Transverse colon (tissue), 3 donors: ENCODE results near the gene FIGLA.

Source experiments
- POLR2A ChIP-seq: fragments of 450-650 bp; IDR thresholded peaks from one replicate; pipeline ENCODE4 v1.6.1; 2016; ENCODE audit warnings: antibody characterized with exemption, mild to moderate bottlenecking, moderate library complexity
- TF ChIP-seq, protein P1 (sequence below), 5 experiments: fragments of 200-600 bp in 3 of 5; fragments of 450-650 bp in 2 of 5; sonication (generic) in 3 of 5; IDR thresholded peaks; 1 replicate in 2 of 5; 2 replicates in 3 of 5; pipeline ENCODE4 v1.5.1; 2016 to 2017; ENCODE audit warnings: antibody characterized with exemption in 5 of 5, inconsistent platforms in 3 of 5, mild to moderate bottlenecking in 2 of 5, moderate library complexity in 1 of 5

DNA sequence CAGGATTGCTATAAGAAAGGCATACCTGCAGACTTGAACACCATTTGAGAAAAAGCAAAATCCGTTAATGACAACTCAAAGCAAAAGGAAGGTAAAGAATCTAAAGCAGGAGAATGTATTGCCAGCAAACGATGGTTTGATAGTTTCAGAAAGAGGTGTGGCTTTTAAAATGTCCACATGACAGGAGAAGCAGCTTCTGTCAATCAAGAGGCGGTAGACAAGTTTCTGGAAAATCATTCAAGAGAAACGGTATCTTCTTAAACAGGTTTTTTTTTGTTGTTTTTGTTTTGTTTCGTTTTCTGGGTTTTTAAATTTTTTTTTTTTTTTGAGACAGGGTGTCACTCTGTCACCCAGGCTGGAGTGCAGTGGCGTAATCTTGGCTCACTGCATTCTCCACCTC, 16.2 kb upstream of the FIGLA start:
- TF ChIP-seq, protein P1, sequence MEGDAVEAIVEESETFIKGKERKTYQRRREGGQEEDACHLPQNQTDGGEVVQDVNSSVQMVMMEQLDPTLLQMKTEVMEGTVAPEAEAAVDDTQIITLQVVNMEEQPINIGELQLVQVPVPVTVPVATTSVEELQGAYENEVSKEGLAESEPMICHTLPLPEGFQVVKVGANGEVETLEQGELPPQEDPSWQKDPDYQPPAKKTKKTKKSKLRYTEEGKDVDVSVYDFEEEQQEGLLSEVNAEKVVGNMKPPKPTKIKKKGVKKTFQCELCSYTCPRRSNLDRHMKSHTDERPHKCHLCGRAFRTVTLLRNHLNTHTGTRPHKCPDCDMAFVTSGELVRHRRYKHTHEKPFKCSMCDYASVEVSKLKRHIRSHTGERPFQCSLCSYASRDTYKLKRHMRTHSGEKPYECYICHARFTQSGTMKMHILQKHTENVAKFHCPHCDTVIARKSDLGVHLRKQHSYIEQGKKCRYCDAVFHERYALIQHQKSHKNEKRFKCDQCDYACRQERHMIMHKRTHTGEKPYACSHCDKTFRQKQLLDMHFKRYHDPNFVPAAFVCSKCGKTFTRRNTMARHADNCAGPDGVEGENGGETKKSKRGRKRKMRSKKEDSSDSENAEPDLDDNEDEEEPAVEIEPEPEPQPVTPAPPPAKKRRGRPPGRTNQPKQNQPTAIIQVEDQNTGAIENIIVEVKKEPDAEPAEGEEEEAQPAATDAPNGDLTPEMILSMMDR (IDR thresholded peaks at IDR 0.05), result no peak
- TF ChIP-seq POLR2A, result no peak
